Skeletal muscle satellite cell (primary cell): Measurements from ENCODE around the gene TEKTIP1. TPM values are rescaled to one million over a fixed set of nuclear protein-coding genes. Genes with fewer than 3 reads are reported as not detected.

Source experiments
- H3K27me3 ChIP-seq: 2 replicates; pipeline ENCODE4 v1.7.0; 2013; ENCODE audit warnings: low read length; ENCODE audit not compliant: control insufficient read depth, insufficient read depth
- H3K36me3 ChIP-seq: 2 replicates; pipeline ENCODE4 v1.7.0; 2013; ENCODE audit warnings: mild to moderate bottlenecking, control low read depth, low read length; ENCODE audit not compliant: insufficient read depth
- H3K4me1 ChIP-seq: 2 replicates; pipeline ENCODE4 v1.7.0; 2013; ENCODE audit warnings: low read length; ENCODE audit not compliant: control insufficient read depth, insufficient read depth
- H3K4me2 ChIP-seq: 2 replicates; pipeline ENCODE4 v1.7.0; 2013; ENCODE audit warnings: mild to moderate bottlenecking, low read length
- H3K4me3 ChIP-seq: 2 replicates; pipeline ENCODE4 v1.7.0; 2013; ENCODE audit warnings: low read length
- H3K9ac ChIP-seq: 2 replicates; pipeline ENCODE4 v1.7.0; 2013; ENCODE audit warnings: mild to moderate bottlenecking, low read depth, low read length, moderate library complexity
- H3K9me3 ChIP-seq: replicated peaks from 2 replicates; pipeline ENCODE4 v1.7.0; 2013; ENCODE audit warnings: mild to moderate bottlenecking, control low read depth, low read length
- small RNA-seq: library from RNA; depleted of rRNA; stranded (forward); fragments of <200 nt; gene quantifications from one replicate; pipeline ENCODE3, GENCODE V24; 2012

Gene TEKTIP1

DNA sequence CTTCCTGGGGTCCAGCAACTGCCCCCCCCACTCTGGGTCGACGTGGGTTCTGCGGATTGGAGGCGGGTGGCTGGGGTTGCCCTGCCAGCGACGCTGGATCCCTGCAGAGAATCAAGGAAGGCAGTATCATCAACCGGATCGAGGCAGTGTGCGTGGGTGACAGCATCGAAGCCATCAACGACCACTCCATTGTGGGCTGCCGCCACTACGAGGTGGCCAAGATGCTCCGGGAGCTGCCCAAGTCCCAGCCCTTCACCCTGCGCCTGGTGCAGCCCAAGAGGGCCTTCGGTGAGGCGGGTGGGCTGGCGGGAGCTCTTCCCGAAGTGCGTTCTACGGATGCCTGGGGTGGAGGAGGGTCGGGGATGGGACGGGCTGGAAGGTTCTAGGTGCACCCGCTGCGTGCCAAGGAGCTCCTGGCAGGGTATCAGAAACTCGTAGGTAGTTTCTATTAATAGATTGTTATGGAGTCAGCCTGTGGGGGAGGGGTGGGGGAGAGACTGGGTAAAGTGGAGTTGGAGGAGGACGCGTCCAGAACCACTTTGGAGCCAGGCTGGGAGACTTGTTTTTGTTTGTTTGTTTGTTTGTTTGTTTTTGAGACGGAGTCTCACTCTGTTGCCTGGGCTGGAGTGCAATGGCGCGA, 47.9 kb downstream of the TEKTIP1 start:
- Histone ChIP-seq H3K36me3 (no peaks in the 10 kb centered on the region), H3K4me2 (no peak overlapping the region), H3K27me3 (peaks cover 33% of the 10 kb centered on the region), H3K9ac (no peak overlapping the region), H3K9me3 (no peaks in the 10 kb centered on the region), H3K4me3 (no peak overlapping the region), H3K4me1 (peaks cover 6% of the 10 kb centered on the region)

DNA sequence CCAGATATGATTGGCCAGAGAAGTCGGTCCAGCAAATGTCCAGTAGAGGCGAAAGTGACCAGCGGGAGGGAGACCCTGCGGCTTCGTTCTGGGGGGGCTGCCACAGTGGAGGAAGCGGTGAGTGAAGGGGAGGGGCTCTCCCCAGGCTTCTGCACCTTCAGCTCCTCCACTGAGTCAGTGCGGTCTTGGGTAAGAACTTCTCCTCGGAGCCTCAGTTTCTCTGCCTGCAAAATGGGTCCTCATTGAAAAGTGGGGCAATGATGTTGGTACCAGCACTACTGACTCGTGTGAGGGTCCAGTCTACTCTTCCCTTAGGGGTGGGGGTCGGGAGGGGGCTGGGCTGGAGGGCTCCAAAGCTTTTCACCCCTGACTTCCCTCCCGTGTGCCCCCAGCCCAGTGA, 50.5 kb downstream of the TEKTIP1 start:
- peaks cover 6% of the 10 kb centered on the region for H3K4me1 ChIP-seq
- H3K9me3 ChIP-seq: no peaks in the 10 kb centered on the region
- no peaks in the 10 kb centered on the region for H3K36me3 ChIP-seq
- H3K4me3 ChIP-seq: no peak overlapping the region
- no peak overlapping the region for H3K4me2 ChIP-seq
- no peak overlapping the region for H3K9ac ChIP-seq
- peaks cover 48% of the 10 kb centered on the region for H3K27me3 ChIP-seq

DNA sequence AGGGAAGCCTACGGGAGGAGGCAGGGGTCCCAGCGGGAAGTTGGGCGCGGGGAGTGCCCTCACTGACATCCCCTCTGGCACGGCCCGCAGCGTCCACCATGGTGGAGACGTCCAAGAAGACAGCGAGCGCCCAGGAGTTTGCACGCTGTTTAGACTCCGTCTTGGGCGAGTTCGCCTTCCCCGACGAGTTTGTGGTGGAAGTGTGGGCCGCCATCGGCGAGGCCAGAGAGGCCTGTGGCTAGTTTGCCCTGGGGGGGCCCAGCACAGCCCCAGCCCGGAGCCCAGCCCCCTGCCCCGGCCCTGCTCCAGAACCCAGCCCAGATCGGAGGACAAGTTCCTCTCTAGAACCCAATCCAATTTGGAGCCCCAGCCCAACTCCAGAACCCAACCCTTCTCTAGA, 51.0 kb downstream of the TEKTIP1 start:
- Histone ChIP-seq H3K4me3 (no peak overlapping the region), H3K4me1 (peaks cover 6% of the 10 kb centered on the region), H3K36me3 (no peaks in the 10 kb centered on the region), H3K27me3 (peaks cover 47% of the 10 kb centered on the region), H3K4me2 (no peak overlapping the region), H3K9ac (no peak overlapping the region), H3K9me3 (no peaks in the 10 kb centered on the region)

DNA sequence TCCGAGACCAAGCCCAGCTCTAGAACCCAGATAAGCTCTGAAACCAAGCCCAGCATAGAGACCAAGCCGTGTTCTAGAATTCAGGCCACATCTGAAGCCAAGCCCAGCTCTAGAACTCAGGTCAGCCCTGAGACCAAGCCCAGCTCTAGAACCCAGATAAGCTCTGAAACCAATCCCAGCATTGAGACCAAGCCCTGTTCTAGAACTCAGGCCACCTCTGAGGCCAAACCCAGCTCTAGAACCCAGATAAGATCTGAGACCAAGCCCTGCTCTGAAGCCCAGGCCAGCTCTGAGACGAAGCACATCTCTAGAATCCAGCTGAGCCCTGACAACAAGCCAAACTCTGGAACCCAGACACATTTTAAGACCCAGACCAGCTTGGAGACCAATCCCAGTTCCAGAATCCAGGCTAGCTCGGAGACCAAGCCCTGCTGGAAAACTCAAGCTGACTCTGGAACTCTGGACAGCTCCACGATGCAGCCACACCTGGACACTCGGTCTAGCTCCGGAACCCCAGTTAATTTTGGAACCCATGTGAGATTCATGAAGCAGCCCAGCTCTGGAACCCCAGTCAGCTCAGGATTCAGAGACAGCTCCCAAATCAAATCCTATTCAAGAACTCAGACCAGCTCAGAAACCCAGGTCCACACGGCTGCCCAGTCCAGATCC, 52.2 kb downstream of the TEKTIP1 start:
- peaks cover 37% of the 10 kb centered on the region for H3K27me3 ChIP-seq
- no peaks in the 10 kb centered on the region for H3K4me1 ChIP-seq
- H3K36me3 ChIP-seq: no peaks in the 10 kb centered on the region
- no peak overlapping the region for H3K9ac ChIP-seq
- no peak overlapping the region for H3K4me3 ChIP-seq
- no peak overlapping the region for H3K4me2 ChIP-seq
- H3K9me3 ChIP-seq: no peaks in the 10 kb centered on the region

DNA sequence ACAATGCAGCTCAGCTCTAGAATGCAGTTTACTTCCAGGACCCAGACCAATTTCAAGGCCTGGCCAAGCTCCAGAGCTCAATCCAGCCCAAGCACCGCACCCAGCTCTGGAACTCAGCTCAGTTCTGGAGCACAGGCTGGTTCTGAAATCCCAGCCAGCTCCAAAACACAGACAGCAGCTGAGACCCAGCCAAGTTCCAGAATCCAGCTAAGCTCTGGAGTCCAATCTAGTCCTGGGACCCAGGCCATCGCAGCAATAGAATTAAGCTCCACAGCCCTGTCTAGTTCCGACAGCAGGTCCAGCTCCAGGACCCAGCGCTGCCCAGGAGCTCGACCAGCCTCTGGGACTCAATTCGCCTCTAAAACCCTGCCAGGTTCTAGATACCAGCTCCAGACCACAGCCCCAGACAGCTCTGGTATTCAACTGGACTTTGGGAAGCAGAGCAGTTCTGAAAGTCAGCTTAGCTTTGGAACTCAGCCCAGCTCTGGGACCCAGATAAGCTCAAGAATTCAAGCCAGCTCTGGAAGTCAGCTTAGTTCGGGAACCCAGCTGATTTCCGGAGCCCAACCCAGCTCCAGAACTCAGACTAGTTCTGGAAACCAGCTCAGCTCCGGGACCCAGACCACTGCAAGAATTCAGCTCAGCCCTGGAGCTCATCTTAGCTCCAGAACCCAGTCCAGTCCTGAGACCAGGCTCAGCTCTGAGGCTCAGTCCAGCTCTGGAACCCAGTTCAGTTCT, 53.1 kb downstream of the TEKTIP1 start:
- Histone ChIP-seq H3K4me3 (no peak overlapping the region), H3K27me3 (peaks cover 28% of the 10 kb centered on the region), H3K36me3 (no peaks in the 10 kb centered on the region), H3K4me2 (no peak overlapping the region), H3K9me3 (no peaks in the 10 kb centered on the region), H3K4me1 (no peaks in the 10 kb centered on the region), H3K9ac (no peak overlapping the region)

DNA sequence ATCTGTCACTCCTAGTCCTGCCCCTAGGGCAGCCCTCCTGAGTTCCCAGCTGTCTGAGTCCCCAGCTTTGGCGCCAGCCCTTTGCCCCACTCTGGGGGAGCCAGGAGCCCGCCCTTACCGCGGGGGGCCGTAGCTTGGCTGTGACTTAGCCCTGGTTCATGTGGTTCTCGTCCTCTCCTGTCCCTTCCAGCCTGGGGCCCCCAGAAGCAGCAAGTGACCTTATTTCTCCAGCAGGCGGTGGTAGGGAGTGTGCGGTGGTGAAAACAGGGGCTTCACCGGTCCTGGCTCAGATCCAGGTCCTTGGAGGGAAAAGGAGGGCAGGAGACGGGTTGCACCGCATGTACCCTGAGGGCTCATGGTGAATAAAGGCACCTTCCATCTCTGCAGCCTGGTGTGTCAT, 54.2 kb downstream of the TEKTIP1 start:
- Histone ChIP-seq H3K4me2 (no peak overlapping the region), H3K4me1 (no peaks in the 10 kb centered on the region), H3K9ac (no peak overlapping the region), H3K27me3 (peaks cover 28% of the 10 kb centered on the region), H3K9me3 (no peaks in the 10 kb centered on the region), H3K4me3 (no peak overlapping the region), H3K36me3 (no peaks in the 10 kb centered on the region)

Small RNA genes within 50 kb of the gene (small RNA-seq; reads per million reads assigned to genes)
- not detected for gene AC005786.1
- gene RF00212: not detected
